HG02678 (cell line): ENCODE measurements around the gene MTMR1.

Source experiments
- ATAC-seq: cut with Tn5 transposase; IDR thresholded peaks from one replicate; pipeline ENCODE4 v1.9.1; 2021; ENCODE audit warnings: mild to moderate bottlenecking, moderate library complexity; ENCODE audit not compliant: unreplicated experiment

MTMR1 gene

GRCh38 chrX:150696866-150697265, 3.7 kb downstream of the MTMR1 start:
- no peak for ATAC-seq

GRCh38 chrX:150697641-150698040, 4.4 kb downstream of the MTMR1 start:
- ATAC-seq: no peak

GRCh38 chrX:150698981-150699380, 5.8 kb downstream of the MTMR1 start:
- no peak for ATAC-seq

DNA sequence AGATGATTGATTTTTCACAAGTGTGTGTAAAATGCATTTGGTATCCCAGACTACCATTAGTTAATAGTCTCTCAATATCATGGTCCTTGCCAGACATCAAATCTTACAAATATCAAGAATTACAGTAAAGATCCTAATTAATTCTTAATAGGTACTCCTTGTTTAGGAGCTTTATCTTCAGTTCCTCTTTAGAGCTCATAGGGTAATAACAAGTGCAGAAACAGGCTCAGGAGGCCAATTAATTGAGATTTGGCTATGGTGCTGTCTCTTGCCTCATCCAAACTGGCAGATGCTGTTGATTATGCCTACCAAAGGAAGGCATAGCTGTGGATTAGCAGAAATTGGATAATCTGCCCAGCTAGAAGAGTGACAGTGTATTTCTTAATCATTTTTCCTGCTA, 6.9 kb downstream of the MTMR1 start:
- ATAC-seq: no peak

DNA sequence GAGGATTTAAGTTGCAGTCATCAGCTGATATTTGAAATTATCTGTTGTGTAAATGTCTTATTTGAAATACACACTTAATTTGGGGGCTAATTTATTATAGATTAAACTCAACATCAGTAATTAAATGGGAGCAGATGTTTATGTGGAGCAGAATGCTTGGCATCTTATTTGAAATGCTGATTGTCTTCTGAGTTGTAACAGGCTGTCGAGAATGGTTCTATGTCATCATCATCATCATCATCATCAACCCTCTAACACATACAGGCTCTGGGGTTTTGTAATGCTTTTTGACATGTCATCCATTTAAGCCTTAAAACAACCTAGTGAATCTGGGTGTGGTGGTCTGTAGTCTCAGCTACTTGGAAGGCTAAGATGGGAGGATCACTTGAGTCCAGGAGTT, 8.2 kb downstream of the MTMR1 start:
- ATAC-seq: no peak

DNA sequence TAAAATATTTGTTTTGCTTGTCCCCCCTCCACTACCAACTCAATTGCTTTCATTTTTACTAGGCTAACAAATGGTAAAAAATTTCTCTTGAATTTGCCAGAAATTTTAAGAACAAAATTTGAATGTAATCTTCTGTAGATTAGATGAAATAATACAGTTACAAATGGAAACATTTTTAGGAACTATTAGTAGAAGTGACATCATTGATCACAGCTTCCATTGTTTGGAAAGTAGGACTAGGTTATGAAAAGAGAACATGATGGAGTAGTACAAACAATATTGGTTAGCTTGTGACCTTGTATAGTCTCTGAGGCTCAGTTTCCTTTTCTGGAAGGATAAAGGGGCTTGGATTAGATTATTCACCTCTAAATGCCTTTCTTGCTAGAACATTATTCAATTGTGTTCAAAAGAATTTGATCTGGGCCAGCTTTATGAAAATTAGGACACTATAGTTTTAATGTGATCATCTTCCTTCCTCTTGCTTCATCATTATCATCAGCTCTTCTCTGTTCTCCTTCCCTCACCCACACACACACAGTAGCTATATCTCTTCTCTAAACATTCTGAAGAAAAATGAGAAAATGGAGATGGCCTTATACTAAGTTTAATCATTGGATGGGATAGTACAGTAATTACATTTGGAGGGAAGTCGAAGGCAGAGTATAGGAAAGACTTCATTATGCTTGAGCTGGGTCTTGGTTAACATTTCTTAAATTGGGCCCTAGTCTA, 9.9 kb downstream of the MTMR1 start:
- no peak for ATAC-seq

DNA sequence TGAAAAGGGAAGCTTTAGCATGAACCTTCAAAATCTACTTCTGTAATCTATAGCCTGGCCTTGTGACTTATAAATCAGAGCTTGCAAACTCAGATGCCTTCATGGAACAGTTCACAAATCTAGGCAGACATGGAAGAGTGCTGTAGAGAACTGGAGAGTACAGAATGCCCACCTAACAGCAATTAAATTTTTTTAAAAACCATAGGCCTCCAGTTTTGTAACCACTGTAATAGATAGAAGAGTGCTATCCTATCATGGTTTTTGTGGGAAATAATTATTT, 10.4 kb downstream of the MTMR1 start:
- ATAC-seq: no peak

DNA sequence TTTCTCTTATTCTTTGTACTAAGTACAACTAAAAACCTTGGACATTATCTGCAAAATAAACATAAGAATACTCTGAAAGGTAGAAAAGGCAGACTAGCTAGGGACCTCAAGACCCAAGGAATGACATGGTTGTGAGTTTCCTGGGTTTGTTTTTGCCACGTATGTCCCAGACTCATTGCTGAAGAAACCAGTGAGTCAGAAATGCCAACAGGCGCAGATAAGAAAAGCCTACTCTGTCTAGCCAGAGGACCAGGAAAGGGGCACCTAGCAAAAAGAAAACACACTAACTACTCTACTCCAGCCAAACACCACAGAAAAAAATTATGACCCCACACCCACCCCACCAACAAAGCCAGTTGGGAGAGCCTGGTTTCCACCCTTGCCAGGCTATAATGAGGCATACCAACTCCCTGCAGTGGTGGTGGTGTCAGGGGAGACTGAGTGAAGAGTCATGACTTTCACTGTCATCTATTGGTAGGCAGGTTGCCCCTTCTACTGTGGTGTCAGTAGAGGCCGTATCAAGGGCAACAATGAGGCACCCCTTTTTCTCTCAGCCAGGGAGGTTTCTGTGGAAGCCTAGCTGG, 10.9 kb downstream of the MTMR1 start:
- ATAC-seq: no peak

- no peak for ATAC-seq
Measured at GRCh38 chrX:150712619-150713018, 19.4 kb downstream of the MTMR1 start.

DNA sequence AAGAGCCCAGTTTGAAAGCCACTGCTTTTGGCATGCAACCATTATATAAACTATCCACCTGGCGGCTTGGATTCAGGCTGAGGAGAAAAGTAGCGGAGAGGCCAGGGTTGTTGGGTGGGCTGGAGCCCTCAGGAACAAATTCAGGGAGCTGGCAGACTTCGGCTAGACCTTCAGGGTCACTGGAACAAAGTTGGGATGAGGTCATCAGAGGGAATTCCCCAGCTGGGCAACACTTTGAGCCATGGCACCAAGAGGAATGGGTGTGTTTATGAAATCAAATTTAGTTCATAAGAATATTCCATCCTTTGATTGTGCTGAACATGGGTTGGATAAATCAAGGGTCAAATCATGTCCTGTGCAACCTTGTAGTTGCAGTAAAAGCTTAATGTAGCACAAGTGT, 22.0 kb downstream of the MTMR1 start:
- no peak for ATAC-seq

GRCh38 chrX:150719621-150720020, 26.4 kb downstream of the MTMR1 start:
- no peak for ATAC-seq

DNA sequence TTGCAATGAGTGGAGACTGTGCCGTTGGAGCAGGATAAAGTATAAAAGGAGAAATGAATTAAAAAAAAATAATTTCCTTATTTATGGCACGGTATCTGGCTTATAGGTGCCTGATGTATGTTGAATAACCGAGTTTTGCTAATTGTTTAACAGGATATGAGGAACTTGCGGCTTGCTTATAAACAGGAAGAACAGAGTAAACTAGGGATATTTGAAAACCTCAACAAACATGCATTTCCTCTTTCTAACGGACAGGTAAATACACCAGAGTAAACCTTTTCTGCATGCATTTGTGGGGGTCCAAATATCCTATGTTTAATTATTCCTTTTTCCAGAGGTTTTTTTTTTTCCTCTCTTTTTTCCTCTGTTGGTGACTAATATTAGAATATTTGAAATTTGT, 36.8 kb downstream of the MTMR1 start:
- no peak for ATAC-seq

GRCh38 chrX:150730719-150731118, 37.5 kb downstream of the MTMR1 start:
- ATAC-seq: no peak

GRCh38 chrX:150731795-150732194, 38.6 kb downstream of the MTMR1 start:
- no peak for ATAC-seq

DNA sequence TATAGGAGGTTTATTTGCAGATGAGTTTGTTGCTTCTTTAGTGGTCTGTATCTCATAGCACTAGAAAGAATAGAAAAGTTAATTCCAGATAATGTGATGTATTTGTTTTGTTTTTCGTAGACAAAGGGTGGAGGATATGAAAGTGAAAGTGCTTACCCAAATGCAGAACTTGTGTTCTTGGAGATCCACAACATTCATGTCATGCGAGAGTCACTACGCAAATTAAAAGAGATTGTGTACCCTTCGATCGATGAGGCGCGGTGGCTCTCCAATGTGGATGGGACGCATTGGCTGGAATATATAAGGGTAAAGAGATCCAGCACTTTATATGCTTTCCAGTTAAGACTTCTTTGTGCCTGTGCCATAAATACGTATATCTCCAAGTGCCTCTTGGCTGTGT, 43.3 kb downstream of the MTMR1 start:
- no peak for ATAC-seq

DNA sequence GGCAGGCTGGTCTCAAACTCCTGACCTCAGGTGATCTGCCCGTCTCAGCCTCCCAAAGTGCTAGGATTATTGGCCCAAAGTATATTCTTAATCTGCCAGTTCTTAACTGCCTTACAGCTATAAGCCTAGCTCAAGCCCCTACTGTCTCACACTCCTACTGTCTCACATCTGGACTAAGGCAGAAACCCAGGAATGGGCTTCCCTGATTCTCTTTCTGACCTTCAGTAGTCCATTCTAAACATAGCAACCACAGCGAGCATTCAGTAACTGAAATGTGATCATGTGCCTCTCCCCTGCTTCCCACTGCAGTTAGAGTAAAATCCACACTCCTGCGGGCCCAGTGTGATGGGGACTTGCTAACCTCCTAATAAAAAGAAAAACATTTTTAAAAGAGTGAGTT, 58.9 kb downstream of the MTMR1 start:
- no peak for ATAC-seq

GRCh38 chrX:150753357-150753756, 60.2 kb downstream of the MTMR1 start:
- ATAC-seq: no peak

DNA sequence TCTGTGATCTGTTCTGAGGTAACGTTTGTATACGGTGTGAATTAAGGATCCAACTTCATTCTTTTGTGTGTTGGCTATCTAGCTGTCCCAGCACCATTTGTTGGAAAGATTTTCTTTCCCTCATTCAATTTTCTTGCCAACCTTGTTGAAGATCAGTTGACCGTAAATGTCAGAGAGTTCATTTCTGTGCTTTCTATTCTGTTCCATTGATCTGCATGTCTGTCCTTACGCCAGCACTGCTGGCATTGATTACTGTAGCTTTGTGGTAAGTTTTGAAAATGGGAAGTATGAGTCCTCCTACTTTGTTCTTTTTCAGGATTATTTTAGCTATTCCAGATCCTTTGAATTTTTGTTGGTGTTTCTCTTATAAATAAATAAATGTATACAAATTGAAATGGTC, 60.8 kb downstream of the MTMR1 start:
- ATAC-seq: no peak

DNA sequence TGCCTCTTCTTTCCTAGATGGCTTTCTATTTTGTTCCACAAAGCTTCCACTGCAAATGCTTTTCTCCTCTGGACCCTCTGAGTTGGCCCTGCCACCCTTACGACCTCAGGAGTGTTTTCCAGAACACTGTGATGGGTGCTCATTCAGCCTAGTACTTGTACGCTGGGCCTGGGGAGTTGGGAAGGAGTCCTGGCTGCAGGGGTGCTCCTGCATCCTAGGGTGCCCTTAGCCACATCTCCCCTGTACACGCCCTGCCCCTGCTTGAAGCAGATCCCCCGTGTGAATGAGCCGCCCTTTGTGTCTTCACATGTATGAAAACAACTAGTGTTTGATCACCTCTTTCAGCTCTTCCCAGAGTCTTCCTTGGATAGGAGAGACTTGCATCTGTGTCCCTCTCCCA, 64.2 kb downstream of the MTMR1 start:
- ATAC-seq: no peak

DNA sequence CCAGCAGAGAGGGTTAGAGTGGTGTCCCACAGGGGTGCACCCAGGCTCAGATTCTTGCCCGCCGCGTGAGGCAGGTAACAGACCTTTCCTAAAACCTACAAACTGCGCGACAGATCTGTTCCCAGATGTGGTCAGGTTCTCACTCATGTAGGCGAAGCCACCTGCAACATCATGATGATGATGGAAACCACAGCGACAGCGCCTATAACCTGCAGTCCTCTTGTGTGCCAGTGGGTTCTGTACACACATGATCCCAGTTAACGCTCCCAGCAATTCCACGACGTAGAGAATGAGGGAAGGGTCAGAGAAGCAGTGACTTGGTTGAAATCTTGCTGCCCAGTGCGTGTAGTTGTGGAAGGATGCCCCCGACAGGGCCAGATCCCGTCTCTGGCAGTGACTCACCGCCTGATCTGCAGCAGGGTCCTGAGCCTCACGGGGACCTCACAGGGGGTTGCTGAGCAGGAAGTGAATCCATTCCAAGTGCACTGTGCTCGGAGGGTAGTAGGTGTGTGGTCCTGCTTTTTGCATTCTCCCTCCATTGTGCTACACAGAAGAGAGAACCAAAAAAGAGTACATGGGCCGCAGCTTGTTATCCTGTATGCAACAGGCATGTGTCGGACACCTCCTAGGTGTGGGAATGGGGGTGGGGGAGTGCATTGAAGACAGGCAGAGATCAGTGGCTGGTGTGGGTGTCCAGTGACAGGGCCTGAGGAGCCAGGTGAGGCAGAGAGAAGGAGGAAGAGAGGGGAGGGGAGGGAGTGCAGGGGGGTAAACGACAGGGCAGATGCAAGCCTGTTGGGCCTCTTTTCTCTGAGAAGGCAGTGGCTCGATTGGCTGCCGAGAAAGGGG, 66.6 kb downstream of the MTMR1 start:
- ATAC-seq: no peak

DNA sequence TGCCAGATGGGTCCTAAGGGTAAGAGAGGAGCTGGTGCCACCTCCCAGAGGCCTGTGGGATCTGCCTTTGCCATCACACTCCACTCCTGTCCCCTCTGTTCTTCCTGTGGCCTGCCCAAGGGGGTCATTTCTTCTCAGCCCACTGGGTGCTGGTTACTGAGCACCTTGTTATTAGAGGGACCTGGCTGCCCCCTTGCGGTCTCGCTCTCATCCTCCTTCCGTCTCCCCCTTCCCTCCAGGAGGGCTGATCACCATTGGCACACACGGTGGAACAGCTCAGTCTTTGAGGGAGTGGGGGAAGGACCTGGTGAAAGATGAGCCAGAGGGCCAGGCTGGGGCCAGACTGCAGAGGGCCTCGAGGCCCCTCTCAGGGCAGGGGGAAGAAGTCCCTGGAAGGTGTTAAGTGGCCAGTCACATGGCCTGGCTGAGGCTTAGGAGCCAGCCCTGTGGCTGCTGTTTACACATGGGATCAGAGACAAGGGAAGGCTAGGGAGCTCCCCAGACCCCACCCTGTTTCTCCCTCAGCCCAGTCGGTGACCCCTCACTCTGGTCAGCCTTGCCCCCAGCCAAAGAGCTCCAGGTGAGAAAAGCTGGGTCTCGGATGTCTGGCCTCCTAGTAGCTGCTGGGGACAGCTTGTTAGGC, 68.1 kb downstream of the MTMR1 start:
- ATAC-seq: no peak

DNA sequence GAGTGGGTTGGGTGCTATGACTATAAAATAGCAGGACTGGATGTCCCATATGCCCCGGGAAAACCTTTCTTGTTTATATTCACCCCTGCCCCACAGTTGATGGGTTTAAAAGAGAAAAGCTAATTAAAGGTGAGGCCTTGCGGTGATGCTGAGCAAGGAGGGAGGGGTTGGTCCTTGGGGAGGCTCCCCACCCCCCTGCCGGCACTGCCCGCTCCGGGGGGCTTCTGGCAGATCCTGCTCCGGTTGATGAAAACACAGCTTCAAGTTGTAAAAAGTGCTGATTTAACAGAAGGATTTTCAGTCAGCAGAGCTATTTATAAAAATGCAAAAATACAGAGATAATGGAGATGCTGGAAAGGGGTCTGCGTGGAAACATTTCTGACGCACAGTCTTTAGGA, 68.6 kb downstream of the MTMR1 start:
- ATAC-seq: no peak
